ENCODE data around the gene CCDC88A. TPM values are rescaled to one million over a fixed set of nuclear protein-coding genes. Genes with fewer than 3 reads are reported as not detected.

The CCDC88A gene
- 406 TPM for total RNA-seq

DNA sequence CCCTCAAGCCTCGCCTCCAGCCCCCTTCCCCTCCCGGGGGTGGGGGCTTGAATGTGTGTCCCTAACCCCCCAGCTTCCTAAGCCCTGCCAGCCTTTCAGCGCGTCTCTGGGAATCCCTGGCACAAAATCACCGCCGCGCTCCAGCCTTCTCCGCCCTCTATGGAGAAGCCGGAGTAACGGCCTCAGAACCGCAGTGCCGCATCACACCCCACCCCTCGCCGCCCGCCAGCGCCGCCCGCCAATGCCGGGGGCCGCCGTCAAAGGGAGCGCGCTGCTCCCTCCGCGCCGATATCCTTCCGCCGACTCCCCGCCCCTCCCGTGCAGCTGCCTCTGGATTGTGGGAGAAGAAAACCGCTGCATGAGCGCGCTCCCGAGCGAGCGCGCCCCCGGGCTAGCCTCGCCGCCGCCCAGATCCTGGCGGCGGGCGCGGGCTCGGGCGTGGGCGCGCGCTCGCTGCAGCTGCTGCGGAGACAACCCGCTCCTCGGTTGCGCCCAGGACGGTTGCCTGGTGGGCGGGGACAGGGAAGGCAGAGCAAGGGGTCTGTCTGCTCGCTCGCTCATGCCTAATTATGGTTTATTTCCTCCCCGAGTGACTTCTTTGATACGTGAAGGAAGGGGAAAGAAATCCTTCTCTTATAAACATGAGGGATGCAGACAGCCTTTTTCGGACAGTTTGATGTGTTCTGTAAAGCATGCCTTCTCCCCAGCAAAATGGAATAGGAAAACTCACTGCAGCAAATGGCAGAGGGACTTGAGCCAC is at the start of gene CCDC88A:
CCDC88A (minus strand) TSS at position 178 of the 760 bp plus-strand sequence. CDS start 777 bp downstream, outside the sequence.

DNA sequence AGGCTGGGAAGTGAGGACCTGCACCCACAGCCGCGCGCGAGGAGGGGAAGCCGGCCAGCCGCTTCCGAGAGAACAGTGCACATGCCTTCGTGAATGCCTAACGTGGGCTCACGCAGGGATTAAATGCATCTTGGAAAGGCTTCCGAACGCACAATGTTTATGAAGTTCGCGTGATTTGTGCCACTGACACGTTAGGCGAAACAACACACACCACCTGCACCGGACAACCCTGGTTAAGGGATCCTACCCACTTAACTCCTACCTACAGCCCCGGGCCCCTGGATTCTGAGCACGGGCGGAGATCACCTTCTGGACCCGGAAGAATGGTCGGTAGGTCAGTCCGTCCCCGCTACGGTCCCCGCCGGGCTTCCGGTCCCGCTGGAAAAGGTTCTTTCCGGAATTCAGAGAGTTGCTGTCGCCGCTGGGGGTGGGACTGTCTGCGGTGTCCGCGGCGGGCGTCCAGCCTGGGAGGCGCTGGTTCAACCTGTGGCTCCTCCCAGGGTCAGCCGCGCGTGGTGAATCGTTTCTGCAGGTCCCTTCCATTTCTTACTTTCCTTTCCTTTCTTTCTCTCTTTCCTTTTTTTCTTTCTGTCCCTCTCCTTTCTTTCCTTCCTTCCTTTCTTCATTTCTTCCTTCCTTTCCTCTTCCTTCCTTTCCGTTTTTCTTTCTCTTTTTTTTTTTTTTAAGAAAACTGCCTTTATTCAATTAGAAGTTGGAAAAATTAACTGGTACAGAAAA is 150.6 kb downstream of the CCDC88A start, which contains the start of gene MTIF2:
MTIF2 (minus strand) TSS at position 325 of the 738 bp plus-strand sequence. CDS start 5,373 bp downstream, outside the sequence.

Other genes starting within 250 kb of the CCDC88A start
- 40.6 TPM for gene CLHC1, start 187.6 kb downstream of the CCDC88A start, total RNA-seq
- 930 TPM for gene RPS27A, start 187.2 kb downstream of the CCDC88A start, total RNA-seq
- gene MTIF2, start 150.6 kb downstream of the CCDC88A start, total RNA-seq = 22.8 TPM
- gene CFAP36, start 99.9 kb upstream of the CCDC88A start, total RNA-seq = 29.2 TPM
- gene PPP4R3B, start 197.8 kb upstream of the CCDC88A start, total RNA-seq = 121 TPM

Measured in camera-type eye (tissue), 1 donor.